GM10248 (cell line): ENCODE data around the gene PRKCQ.
"Not testable (repeated sequence)": the region's sequence is repeated elsewhere in the genome, so short reads cannot be mapped to it uniquely, and the experiment has no call there.

ENCODE experiments used
- CTCF ChIA-PET: fragments of 300-600 bp; sonication (Branson Sonifier 250); formaldehyde crosslinking; extraction: SDS; loops from one replicate; lab custom pipeline; 2021; ENCODE audit warnings: antibody characterized with exemption; lab: Yijun Ruan, JAX
- POLR2A ChIA-PET: fragments of 350-650 bp; sonication (Branson Sonifier 250); formaldehyde crosslinking; extraction: SDS; loops from one replicate; lab custom pipeline; 2020; ENCODE audit warnings: antibody characterized with exemption; lab: Yijun Ruan, JAX
- DNase-seq: peaks from one replicate; pipeline ENCODE4 v3.0.0; 2012; ENCODE audit errors: extremely low spot score
- TF ChIP-seq, protein P1 (sequence below): IDR thresholded peaks from 2 replicates; pipeline ENCODE4 v1.5.1; 2012; ENCODE audit warnings: mild to moderate bottlenecking, low read depth; ENCODE audit errors: extremely low read depth, missing control alignments, control extremely low read depth

The PRKCQ gene

GRCh38 chr10:6478722-6479121 lies 101.4 kb downstream of the PRKCQ start:
- TF ChIP-seq, protein P1, sequence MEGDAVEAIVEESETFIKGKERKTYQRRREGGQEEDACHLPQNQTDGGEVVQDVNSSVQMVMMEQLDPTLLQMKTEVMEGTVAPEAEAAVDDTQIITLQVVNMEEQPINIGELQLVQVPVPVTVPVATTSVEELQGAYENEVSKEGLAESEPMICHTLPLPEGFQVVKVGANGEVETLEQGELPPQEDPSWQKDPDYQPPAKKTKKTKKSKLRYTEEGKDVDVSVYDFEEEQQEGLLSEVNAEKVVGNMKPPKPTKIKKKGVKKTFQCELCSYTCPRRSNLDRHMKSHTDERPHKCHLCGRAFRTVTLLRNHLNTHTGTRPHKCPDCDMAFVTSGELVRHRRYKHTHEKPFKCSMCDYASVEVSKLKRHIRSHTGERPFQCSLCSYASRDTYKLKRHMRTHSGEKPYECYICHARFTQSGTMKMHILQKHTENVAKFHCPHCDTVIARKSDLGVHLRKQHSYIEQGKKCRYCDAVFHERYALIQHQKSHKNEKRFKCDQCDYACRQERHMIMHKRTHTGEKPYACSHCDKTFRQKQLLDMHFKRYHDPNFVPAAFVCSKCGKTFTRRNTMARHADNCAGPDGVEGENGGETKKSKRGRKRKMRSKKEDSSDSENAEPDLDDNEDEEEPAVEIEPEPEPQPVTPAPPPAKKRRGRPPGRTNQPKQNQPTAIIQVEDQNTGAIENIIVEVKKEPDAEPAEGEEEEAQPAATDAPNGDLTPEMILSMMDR, result no peak
- DNase-seq, result no peak
- ChIA-PET CTCF (no interaction called here), POLR2A (no interaction called here)

GRCh38 chr10:6476989-6477388 lies 103.1 kb downstream of the PRKCQ start:
- DNase-seq, result no peak
- CTCF ChIA-PET, result no interaction called here

DNA sequence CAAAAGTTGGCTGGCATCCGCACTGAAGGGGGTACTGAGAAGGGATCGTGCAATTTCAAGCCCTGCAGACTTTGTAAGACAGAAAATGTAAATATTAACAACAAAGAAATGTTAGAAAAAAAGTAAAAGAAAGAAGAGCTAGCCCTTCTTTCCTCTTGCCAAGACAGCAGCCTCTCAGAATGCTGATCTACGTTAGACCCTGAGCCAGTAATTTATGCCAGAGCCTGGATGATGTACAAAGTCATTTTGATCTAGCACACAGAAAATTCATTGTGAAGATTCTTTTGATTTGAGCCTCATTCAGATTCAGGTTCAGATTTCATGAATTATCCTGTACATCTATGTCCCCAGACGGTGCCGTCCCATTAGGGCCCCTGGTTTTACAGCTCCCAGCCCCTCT lies 105.2 kb downstream of the PRKCQ start:
- ChIA-PET CTCF (no interaction called here), POLR2A (no interaction called here)
- DNase-seq, result no peak
- TF ChIP-seq, protein P1, result no peak

More at GRCh38 chr10:6476989-6477388, 103.1 kb downstream of the PRKCQ start:
- POLR2A ChIA-PET, result no interaction called here
- TF ChIP-seq, protein P1, result no peak

- POLR2A ChIA-PET, result no interaction called here
- CTCF ChIA-PET, result no interaction called here
- TF ChIP-seq, protein P1, result no peak
- peak; percentile 48 for DNase-seq
Observed at GRCh38 chr10:6473901-6474370, 106.1 kb downstream of the PRKCQ start.

DNA sequence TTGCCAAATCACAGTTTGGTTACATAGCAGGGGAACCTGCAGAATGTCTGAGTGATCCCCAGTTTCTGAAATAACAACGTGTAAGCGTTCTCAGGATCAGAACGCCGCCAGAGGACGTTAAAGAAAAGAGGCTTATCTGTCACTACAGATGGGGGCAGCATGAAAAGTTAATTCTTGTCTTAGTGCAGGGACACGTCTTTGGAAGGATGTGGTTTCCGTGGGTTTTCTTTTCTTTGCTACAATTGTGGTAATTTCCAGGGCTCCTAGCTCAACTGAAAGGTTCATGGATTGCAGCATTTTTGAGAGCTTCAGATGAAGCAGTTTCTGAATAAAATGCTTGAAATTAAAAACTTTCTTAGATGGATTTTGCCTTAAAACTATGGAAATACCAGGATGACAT lies 106.6 kb downstream of the PRKCQ start:
- CTCF ChIA-PET, result no interaction called here
- DNase-seq, result peak; percentile 38
- TF ChIP-seq, protein P1, result peak; percentile 10
- POLR2A ChIA-PET, result no interaction called here

DNA sequence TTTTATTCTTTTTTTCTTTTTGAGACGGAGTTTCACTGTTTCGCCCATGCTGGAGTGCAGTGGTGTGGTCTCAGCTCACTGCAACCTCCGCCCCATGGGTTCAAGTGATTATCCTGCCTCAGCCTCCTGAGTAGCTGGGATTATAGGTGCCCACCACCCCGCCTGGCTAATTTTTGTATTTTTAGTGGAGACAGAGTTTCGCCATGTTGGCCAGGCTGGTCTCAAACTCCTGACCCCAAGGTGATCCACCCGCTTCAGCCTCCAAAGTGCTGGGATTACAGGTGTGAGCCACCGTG lies 107.4 kb downstream of the PRKCQ start:
- POLR2A ChIA-PET, DNase-seq: not testable (repeated sequence)
- CTCF ChIA-PET, result interaction anchor here (1.0 kb wide), 1 partner anchor 10 kb away, joined by 3 read pairs; no protein-coding TSS in a partner anchor

DNA sequence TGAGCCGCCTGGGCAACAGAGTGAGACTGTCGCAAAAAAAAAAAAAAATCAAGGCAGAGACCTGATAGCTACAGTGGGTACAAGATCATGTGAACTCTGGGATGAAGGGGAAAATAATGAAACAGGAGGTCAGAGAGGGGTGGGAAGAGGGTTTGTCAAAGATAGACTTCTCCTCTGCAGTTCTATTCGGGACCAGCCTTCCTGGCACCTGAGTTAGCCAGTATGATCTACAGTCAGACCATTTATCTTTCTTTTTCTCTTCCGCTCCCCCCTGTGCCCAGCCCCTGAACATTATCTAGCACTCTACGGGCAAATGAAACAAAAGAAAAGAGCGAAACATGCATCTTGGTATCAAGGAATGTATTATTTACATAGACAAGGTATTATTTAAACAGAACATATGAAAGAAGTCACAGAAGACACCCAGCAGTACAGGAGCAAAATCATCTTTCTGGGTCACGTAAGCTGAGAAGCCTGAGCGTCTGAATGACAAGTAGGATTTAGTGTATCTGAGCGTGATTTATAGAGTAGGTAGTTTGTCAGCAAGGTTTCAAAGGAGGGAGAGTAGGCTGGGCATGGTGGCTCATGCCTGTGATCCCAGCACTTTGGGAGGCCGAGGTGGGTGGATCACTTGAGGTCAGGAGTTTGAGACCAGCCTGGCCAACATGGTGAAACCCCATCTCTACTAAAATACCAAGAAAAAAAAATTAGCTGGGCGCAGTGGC lies 109.0 kb downstream of the PRKCQ start:
- TF ChIP-seq, protein P1, result no peak
- POLR2A ChIA-PET, result no interaction called here
- DNase-seq, result no peak
- CTCF ChIA-PET, result no interaction called here
